HEK293T (cell line): ENCODE results near the gene PLPPR1.

ENCODE experiments used
- ARNT ChIP-seq: fragments of 450-650 bp; IDR thresholded peaks from 2 replicates; pipeline ENCODE4 v1.6.1; 2017; ENCODE audit warnings: mild to moderate bottlenecking
- BHLHE40 ChIP-seq: fragments of 450-650 bp; IDR thresholded peaks from 2 replicates; pipeline ENCODE4 v1.6.1; 2016; ENCODE audit warnings: mild to moderate bottlenecking, moderate library complexity, borderline replicate concordance
- CTBP1 ChIP-seq: fragments of 450-650 bp; IDR thresholded peaks from 2 replicates; pipeline ENCODE4 v1.6.1; 2016; ENCODE audit warnings: borderline replicate concordance
- ELF4 ChIP-seq: fragments of 450-650 bp; IDR thresholded peaks from 2 replicates; pipeline ENCODE4 v1.6.1; 2017; ENCODE audit warnings: antibody characterized with exemption
- FOXA1 ChIP-seq: fragments of 450-650 bp; IDR thresholded peaks from 2 replicates; pipeline ENCODE4 v1.6.1; 2016; ENCODE audit warnings: mild to moderate bottlenecking
- FOXK2 ChIP-seq: fragments of 450-650 bp; IDR thresholded peaks from 2 replicates; pipeline ENCODE4 v1.6.1; 2016; ENCODE audit warnings: mild to moderate bottlenecking
- FOXM1 ChIP-seq: fragments of 450-650 bp; IDR thresholded peaks from 2 replicates; pipeline ENCODE4 v1.6.1; 2017; ENCODE audit warnings: mild to moderate bottlenecking, borderline replicate concordance
- HDGF ChIP-seq: fragments of 450-650 bp; IDR thresholded peaks from 2 replicates; pipeline ENCODE4 v1.6.1; 2017; ENCODE audit warnings: antibody characterized with exemption, borderline replicate concordance
- L3MBTL2 ChIP-seq: fragments of 450-650 bp; conservative IDR thresholded peaks from 2 replicates; pipeline ENCODE4 v1.6.1; 2016; ENCODE audit warnings: mild to moderate bottlenecking
- NFRKB ChIP-seq: fragments of 450-650 bp; IDR thresholded peaks from 2 replicates; pipeline ENCODE4 v1.6.1; 2016; ENCODE audit warnings: mild to moderate bottlenecking, moderate library complexity
- SP1 ChIP-seq: fragments of 450-650 bp; IDR thresholded peaks from 2 replicates; pipeline ENCODE4 v1.6.1; 2017
- SUZ12 ChIP-seq: fragments of 450-650 bp; IDR thresholded peaks from 2 replicates; pipeline ENCODE4 v1.6.1; 2016; ENCODE audit warnings: mild to moderate bottlenecking
- TARDBP ChIP-seq: fragments of 450-650 bp; IDR thresholded peaks from 2 replicates; pipeline ENCODE4 v1.6.1; 2016

- no peak for TF ChIP-seq BHLHE40
- TF ChIP-seq HDGF = no peak
- no peak for TF ChIP-seq ELF4
- TF ChIP-seq FOXM1 = no peak
- no peak for TF ChIP-seq SUZ12
- TF ChIP-seq L3MBTL2 = no peak
- no peak for TF ChIP-seq FOXK2
- TF ChIP-seq FOXA1 = no peak
- no peak for TF ChIP-seq ARNT
- no peak for TF ChIP-seq SP1
- no peak for TF ChIP-seq NFRKB
- TF ChIP-seq TARDBP = no peak
- no peak for TF ChIP-seq CTBP1
These were observed 119.8 kb downstream of the PLPPR1 start for GRCh38 chr9:101148344-101148743.
